Natural killer cell (primary cell): ENCODE results near the gene CADM4. TPM values are rescaled to one million over a fixed set of nuclear protein-coding genes. Genes with fewer than 3 reads are reported as not detected.

Experiments used
- ATAC-seq, 3 donors: fragments of 150-1000 bp in 2 of 3; fragments of 200-7000 bp in 1 of 3; cut with Tn5 transposase; 1 replicate in 1 of 3; 2 replicates in 2 of 3; pipeline ENCODE4 v1.10.0; 2021; ENCODE audit warnings: mild to moderate bottlenecking in 2 of 3, moderate library complexity in 2 of 3
- DNase-seq, 2 donors: peaks; one replicate each; pipeline versions ENCODE4 v3.0.0 to v3.0.0-alpha.2; 2013 to 2021; ENCODE audit warnings: mixed read lengths in 1 of 2
- H3K27ac ChIP-seq: one replicate; pipeline ENCODE4 v1.5.1; 2013; ENCODE audit warnings: mild to moderate bottlenecking, low read length
- H3K27me3 ChIP-seq: one replicate; pipeline ENCODE4 v1.6.1; 2013; ENCODE audit warnings: low read length; ENCODE audit not compliant: control insufficient read depth, insufficient read depth
- H3K36me3 ChIP-seq: one replicate; pipeline ENCODE4 v1.6.1; 2013; ENCODE audit warnings: low read length; ENCODE audit not compliant: control insufficient read depth, insufficient read depth
- H3K4me1 ChIP-seq: one replicate; pipeline ENCODE4 v1.6.1; 2013; ENCODE audit warnings: low read length; ENCODE audit not compliant: control insufficient read depth, insufficient read depth
- H3K4me3 ChIP-seq: one replicate; pipeline ENCODE4 v1.5.1; 2013; ENCODE audit warnings: low read length
- H3K9me3 ChIP-seq: one replicate; pipeline ENCODE4 v1.6.1; 2013; ENCODE audit warnings: low read length; ENCODE audit not compliant: control insufficient read depth, insufficient read depth
- H3K27ac Mint-ChIP-seq, 2 donors: one replicate each; pipeline ENCODE4 v1.8.0; 2022; ENCODE audit warnings: mild to moderate bottlenecking in 2 of 2, mixed read lengths in 2 of 2, moderate library complexity in 1 of 2
- H3K27me3 Mint-ChIP-seq, 2 donors: one replicate each; pipeline ENCODE4 v1.8.0; 2022; ENCODE audit warnings: low read depth in 2 of 2, mixed read lengths in 2 of 2
- H3K36me3 Mint-ChIP-seq: one replicate; pipeline ENCODE4 v1.8.0; 2022; ENCODE audit warnings: mixed read lengths
- H3K4me1 Mint-ChIP-seq, 2 donors: one replicate each; pipeline ENCODE4 v1.8.0; 2022; ENCODE audit warnings: mixed read lengths in 2 of 2
- H3K4me3 Mint-ChIP-seq: one replicate; pipeline ENCODE4 v1.8.0; 2022; ENCODE audit warnings: mild to moderate bottlenecking, moderate library complexity, mixed read lengths
- H3K9me3 Mint-ChIP-seq, 2 donors: one replicate each; pipeline ENCODE4 v1.8.0; 2022; ENCODE audit warnings: mixed read lengths in 2 of 2
- CTCF ChIP-seq: fragments of 200-600 bp; IDR thresholded peaks from one replicate; pipeline ENCODE4 v1.8.0; 2022; ENCODE audit warnings: antibody characterized with exemption
- WGBS: methylation state at CpG from one replicate; pipeline ENCODE4 v1.1.7; 2013; ENCODE audit warnings: missing lambda C conversion rate; ENCODE audit not compliant: insufficient coverage; 5-methylcytosine and 5-hydroxymethylcytosine counted together
- intact Hi-C: fragments of 100-400 bp; cut with micrococcal nuclease; formaldehyde crosslinking; loops from one replicate; pipeline ENCODE4 v1.14.2; 2022
- total RNA-seq, 4 donors: library from RNA; stranded (reverse); fragments of 120-200 nt in 1 of 4; gene quantifications; one replicate each; pipeline versions ENCODE4 v1.2.3 to v1.2.4, GENCODE V29; 2013 to 2022

Gene CADM4
- total RNA-seq, 3 donors from 2014 or later (not counting 1 experiment from before 2014, with no cell fraction given): 0.19 to 0.38 TPM; not detected in 1

GRCh38 chr19:43672061-43672679 is 32.5 kb upstream of the CADM4 start:
- DNase-seq (no peak), ATAC-seq (no peak)
- 73% methylated on average over 2 of the region's 6 CpGs for WGBS
- Histone ChIP-seq H3K27ac (no peak overlapping the region), H3K4me1 (peaks cover 33% of the 10 kb centered on the region), H3K9me3 (no peaks in the 10 kb centered on the region), H3K4me3 (no peak overlapping the region), H3K36me3 (no peaks in the 10 kb centered on the region), H3K27me3 (peaks cover 3% of the 10 kb centered on the region)
- Mint-ChIP-seq H3K27ac (peak overlapping the region in 1 of 2 donors; percentile 5), H3K27me3 (peaks cover 0 to 14% of the 10 kb centered on the region in 2 donors), H3K36me3 (no peaks in the 10 kb centered on the region), H3K4me3 (no peak overlapping the region), H3K4me1 (peaks cover 32 to 34% of the 10 kb centered on the region in 2 donors), H3K9me3 (no peaks in the 10 kb centered on the region)
- TF ChIP-seq CTCF: no peak
- intact Hi-C loops: no loop called here

GRCh38 chr19:43668406-43669109 is 28.9 kb upstream of the CADM4 start:
- no peaks in the 10 kb centered on the region for H3K9me3 Mint-ChIP-seq
- TF ChIP-seq CTCF: no peak
- intact Hi-C loops: loop anchor here (1.0 to 2.0 kb wide), 5 partner anchors 32 to 205 kb away; partner anchors contain the start of genes IRGQ, SMG9 and ZNF576
- H3K36me3 Mint-ChIP-seq: no peaks in the 10 kb centered on the region
- peak; percentile 87 to 97 for DNase-seq
- WGBS: under 1% methylated on average over 44 of the region's 44 CpGs
- H3K27ac ChIP-seq: peak overlapping the region; percentile 48
- peaks cover 44 to 47% of the 10 kb centered on the region in 2 donors for H3K4me1 Mint-ChIP-seq
- no peaks in the 10 kb centered on the region for H3K9me3 ChIP-seq
- peak overlapping the region; percentile 71 for H3K4me3 ChIP-seq
- H3K27me3 ChIP-seq: peaks cover 3% of the 10 kb centered on the region
- H3K4me3 Mint-ChIP-seq: peak overlapping the region; percentile 94
- no peaks in the 10 kb centered on the region for H3K36me3 ChIP-seq
- ATAC-seq: peak; percentile 86 to 95 (median 86)
- H3K27ac Mint-ChIP-seq: peak overlapping the region; percentile 68 to 84
- peaks cover 0 to 7% of the 10 kb centered on the region in 2 donors for H3K27me3 Mint-ChIP-seq
- peaks cover 47% of the 10 kb centered on the region for H3K4me1 ChIP-seq

GRCh38 chr19:43667876-43668405 is 28.3 kb upstream of the CADM4 start:
- intact Hi-C loops: loop anchor here (1.0 to 2.0 kb wide), 4 partner anchors 33 to 205 kb away; partner anchors contain the start of genes IRGQ, SMG9 and ZNF576
- Histone ChIP-seq H3K27ac (no peak overlapping the region), H3K9me3 (no peaks in the 10 kb centered on the region), H3K27me3 (peaks cover 3% of the 10 kb centered on the region), H3K4me3 (peak overlapping the region; percentile 71), H3K4me1 (peaks cover 48% of the 10 kb centered on the region), H3K36me3 (no peaks in the 10 kb centered on the region)
- Mint-ChIP-seq H3K27me3 (peaks cover 0 to 7% of the 10 kb centered on the region in 2 donors), H3K4me1 (peaks cover 44 to 50% of the 10 kb centered on the region in 2 donors), H3K9me3 (no peaks in the 10 kb centered on the region), H3K4me3 (peak overlapping the region; percentile 94), H3K27ac (peak overlapping the region; percentile 68 to 84), H3K36me3 (no peaks in the 10 kb centered on the region)
- no peak for TF ChIP-seq CTCF
- DNase-seq: no peak
- WGBS: 41% methylated on average over 29 of the region's 29 CpGs
- no peak for ATAC-seq
